DLD1 (cell line): ENCODE results near the gene FAM131C.
"Not testable (repeated sequence)": the region's sequence is repeated elsewhere in the genome, so short reads cannot be mapped to it uniquely, and the experiment has no call there.

Experiments
- in situ Hi-C: cut with HindIII; loops from 2 replicates; pipeline ENCODE4 v1.10.0; 2017; ENCODE audit warnings: low sequenced_read_pairs

Gene FAM131C

DNA sequence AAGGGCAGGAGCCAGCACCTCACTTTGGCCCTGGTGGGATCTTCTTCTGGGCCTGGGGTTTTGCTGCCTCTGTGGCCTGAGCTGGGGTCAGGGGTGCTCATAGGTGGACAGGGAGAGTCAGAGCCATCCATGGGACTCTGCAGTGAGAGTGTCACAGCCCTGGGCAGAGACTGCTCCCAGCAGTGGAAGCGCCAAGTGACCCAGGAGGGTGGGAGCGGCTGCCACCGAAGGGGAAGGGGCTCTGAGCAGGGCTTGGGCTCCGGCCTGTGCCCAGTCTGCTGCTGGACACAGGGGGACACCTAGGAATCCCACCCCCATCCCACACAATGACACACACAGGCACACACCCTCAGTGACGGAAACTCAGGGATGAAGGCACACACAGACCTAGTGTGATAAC lies 29.5 kb downstream of the FAM131C start:
- in situ Hi-C loops: no loop called here

DNA sequence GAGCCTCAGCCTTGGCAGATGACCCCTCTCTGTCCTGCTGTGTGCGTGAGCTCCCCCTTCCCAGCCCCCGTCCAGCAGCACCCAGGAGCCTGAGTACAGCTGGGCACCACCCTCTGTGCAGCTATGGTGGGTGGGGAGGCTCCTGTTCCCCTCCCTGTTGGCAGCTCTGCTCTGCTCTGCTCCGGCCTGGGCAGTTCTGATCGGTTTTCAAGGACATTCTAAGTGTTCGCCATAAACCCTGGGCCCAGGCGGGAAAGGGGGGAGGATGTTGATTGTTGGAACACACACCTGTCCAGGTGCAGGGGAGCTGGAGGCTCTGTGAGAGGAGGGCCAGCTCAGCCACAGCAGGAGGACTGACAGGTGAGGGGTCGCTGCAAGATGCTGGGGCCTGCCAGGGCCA lies 29.9 kb downstream of the FAM131C start, which contains the start of gene CLCNKB:
CLCNKB (plus strand) TSS at position 262 of the 400 bp plus-strand sequence. CDS start 711 bp downstream, outside the sequence.
- in situ Hi-C loops: no loop called here

DNA sequence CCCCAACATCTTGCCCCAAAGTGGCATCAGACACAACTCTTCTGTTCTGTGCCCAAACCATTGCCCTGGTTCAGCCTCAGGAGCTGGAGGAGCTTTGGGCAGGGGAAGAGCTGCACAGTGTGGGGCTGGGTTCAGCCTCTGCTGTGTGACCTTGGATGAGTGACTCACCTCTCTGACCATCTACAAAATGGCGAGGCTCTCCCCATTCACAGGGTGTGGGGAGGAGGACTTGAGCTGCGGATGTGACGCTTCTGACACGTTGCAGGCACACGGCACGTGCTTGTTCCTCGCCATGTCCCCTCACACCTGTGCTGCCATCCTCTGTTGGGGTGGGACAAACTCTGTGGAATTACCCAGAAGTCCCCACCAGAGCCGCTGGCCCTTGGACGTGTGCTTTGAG lies 30.8 kb downstream of the FAM131C start:
- in situ Hi-C loops: not testable (repeated sequence)

DNA sequence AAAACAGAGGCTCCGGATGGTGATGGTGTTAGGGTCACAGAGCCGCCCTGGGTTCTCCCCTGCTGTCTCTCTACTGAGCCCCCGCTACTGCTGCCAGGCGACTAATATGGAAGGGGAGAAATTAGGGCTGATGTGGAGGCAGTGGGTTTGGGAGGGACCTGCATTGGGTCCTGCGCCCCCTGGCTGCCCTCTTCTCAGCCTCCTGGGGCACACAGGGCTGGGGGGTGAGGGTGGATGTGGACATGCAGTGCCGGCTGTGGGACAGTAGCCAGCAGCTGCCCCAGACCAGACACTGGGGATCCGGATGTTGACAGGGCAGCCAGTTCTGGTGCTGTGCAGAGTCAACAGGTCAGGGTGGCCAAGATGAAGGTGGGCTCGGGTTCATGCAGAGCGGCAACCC lies 31.4 kb downstream of the FAM131C start:
- in situ Hi-C loops: no loop called here

DNA sequence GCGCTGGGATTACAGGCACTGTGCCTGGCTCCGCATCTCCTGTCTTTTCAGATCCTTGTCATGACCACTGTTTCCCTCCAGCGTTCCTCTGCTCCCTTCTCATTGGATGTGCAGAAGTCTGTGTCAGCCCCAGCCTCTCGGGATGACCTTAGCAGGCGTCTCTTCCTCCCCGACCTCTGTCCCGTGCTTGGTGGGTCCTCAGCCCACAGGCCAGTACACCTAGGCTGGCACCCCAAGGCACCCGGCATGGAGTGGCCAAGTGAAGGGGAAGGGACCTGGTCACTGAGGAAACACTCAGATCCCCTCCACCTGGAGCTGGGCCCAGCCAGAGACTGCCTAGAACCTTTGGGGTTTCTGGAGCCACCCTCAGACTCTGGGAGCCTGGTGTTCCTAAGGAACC lies 32.3 kb downstream of the FAM131C start:
- in situ Hi-C loops: no loop called here

DNA sequence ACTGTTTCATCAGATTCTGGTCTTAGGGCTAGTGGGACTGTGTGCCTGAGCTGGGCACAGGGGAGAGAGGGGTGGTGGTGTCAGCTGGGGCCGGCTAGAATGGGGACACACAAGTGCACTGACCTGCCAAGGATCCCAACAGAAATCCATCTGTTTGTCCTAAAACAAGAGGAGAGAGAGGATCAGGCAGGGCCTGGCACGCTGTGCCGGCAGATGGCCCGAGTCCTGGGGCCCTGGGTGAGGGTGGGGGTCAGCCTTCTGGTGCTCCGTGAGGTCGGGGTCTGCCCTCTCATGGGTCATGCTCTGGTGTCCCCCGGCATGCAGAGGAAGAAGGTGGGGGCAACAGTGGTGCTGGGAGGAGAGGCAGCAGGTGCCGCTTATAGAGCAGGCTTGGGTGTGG lies 33.6 kb downstream of the FAM131C start:
- in situ Hi-C loops: not testable (repeated sequence)

DNA sequence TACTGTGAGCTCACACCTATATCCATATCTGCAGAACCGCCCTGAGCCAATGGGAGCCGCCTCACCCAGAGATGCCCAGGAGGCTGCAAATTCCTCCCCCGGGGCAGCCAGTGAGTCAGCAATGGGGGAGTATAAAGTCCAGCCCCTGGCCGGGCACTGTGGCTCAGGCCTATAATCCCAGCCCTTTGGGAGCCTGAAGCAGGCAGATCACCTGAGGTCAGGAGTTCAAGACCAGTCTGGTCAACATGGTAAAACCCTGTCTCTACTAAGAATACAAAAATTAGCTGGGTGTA lies 34.9 kb downstream of the FAM131C start:
- in situ Hi-C loops: no loop called here

DNA sequence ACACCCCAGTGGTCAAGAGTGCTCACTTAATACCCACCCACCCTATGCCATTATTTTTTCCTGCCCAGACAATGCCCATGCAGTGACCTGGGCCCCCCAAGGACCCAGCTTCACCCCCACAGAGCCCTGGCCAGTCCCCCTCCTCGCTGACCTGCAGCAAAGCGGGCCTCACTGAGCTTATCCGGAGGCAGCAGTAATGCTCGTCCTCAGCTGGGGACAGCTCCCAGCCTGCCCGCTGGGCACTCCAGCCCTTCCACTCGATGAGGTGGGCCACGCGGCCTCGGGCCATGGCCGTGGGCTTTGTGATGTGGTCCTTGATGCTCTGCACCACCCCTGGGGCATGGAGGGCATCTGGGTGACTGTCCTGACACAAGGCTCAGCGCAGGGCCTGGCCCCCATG lies 37.0 kb downstream of the FAM131C start:
- in situ Hi-C loops: not testable (repeated sequence)

DNA sequence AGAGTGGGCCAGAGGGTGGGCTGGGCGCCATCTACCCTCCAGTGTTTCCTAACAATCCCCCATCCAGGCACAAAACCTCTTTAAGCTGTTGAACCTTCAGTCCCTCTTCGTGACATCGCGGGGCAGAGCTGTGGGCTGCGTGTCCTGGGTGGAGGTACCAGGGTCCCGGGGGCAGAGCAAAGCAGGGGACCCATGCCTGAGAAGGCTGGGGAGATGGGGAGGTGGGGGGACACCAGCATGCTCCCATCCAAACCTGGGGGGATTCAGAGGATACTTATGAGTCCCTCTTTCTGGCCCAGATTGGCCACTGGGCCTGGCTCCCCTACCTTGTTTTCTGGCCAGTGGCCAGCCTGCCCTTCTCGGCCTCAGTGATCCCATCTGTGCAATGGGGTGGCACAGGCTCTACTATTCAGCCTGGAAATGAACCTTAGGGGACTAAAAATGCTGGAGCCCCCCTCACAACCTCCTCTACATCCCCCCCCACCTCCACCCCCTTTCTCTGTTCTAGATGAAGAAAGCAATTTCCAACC lies 40.3 kb downstream of the FAM131C start:
- in situ Hi-C loops: not testable (repeated sequence)

DNA sequence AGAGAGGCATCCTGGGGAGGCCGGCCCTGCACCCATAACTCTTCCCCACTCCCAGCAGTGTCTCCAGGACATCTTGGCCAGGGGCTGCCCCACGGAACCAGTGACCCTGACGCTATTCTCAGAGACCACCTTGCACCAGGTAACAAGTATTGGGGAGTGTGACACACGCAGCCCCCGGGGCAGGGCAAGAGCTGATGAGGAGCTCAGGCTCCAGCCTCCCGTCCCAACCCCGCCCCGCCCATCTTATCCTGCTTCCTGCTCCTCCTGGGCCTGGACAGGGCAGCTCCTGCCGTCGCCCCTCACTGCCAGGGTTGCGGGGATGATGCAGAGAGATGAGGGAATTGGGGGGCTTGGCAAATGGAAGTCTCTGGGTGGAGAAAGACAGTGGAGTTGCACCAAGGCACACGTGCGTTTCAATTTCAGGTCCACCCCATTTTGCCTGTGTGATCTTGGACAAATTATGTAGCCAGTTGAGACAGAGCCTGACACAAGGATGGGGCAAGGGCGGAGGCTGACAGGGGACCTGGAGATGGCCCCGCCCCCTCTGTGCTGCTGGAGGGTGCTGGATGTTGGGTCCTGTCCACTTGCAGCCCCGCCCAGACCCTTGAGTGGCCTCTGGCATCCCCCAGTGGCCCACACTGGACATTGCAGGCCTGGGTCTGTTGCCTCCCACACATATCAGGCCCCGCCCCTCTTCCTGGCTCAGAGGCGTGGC lies 40.9 kb downstream of the FAM131C start:
- in situ Hi-C loops: no loop called here

DNA sequence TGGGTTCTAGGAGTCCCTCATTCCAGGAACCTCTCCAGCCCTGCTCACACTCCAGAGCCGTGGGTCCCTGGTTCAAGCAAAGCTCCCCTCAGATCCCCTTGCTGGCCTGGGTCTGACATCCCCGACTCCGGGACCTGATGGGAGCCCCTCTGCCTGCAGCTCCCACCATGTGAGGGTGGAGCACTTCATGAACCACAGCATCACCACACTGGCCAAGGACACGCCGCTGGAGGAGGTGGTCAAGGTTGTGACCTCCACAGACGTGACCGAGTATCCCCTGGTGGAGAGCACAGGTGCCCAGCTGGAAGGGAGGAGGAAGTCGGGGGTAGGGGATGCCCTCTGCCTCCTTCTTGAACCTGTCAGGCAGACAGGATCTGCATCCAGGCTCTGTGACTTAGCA lies 41.9 kb downstream of the FAM131C start:
- in situ Hi-C loops: no loop called here

DNA sequence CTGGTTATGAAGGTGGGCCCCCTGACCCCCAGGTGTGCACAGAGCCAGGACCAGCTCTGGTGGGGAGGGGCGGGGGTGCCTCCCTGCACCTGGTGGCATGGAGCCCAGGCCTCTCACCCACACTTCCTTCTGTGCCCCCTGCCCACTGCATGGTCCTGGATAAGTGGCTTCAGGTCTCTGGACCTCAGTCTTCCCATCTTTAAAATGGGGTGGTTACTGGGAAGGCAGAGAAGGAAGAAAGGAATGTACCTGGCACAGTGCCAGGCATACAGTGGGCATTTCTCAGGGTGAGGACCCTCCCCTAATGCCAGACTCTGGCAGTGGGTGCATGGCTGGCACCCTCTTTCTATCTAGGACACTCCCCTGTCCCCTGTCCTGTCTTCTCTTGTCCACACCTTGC lies 44.2 kb downstream of the FAM131C start:
- in situ Hi-C loops: no loop called here

DNA sequence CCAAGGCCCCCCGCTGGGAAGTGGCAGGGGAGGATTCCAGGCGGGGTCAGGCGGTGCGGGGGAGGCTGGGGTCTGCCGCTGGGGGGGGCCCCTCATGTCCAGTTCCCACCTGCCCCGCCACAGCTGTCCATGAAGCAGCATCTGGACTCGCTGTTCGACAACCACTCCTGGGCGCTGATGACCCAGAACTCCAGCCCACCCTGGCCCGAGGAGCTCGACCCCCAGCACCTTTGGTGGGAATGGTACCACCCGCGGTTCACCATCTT lies 44.5 kb downstream of the FAM131C start:
- in situ Hi-C loops: not testable (repeated sequence)

DNA sequence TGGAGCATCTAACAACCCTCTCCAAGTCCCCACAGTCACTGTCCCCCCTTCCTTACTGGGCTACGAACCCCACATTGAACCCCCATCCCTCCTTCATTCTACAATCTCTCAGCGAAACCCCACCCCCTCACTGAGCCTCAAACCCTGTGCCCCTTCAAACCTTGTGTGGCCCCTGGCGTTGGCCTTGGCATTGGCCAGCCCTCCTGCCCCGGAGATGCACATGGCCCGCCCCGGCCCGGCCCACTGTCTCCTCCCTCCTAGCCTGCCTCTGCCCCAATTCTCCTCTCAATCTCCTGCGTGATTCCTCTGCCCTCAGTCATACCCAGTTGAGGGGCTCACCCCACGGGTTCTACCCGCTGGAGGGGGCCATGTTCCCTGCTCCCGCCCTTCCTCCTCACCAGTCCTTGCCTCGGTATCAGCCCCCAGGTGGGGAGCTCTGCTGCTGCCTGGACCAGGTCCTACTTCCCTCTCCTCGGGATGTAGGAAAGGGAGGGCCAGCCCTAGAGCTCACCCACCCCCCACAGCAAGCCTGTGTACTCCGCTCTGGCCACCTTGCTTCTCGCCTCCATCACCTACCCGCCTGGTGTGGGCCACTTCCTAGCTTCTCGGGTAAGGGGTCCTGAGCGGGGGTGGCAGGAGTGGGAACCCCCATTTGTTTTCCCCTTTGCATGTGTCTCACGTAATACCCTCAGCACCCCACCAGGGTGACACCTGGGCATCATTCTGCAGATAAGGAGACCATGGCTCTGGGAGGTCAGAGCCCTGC lies 45.0 kb downstream of the FAM131C start:
- in situ Hi-C loops: no loop called here

DNA sequence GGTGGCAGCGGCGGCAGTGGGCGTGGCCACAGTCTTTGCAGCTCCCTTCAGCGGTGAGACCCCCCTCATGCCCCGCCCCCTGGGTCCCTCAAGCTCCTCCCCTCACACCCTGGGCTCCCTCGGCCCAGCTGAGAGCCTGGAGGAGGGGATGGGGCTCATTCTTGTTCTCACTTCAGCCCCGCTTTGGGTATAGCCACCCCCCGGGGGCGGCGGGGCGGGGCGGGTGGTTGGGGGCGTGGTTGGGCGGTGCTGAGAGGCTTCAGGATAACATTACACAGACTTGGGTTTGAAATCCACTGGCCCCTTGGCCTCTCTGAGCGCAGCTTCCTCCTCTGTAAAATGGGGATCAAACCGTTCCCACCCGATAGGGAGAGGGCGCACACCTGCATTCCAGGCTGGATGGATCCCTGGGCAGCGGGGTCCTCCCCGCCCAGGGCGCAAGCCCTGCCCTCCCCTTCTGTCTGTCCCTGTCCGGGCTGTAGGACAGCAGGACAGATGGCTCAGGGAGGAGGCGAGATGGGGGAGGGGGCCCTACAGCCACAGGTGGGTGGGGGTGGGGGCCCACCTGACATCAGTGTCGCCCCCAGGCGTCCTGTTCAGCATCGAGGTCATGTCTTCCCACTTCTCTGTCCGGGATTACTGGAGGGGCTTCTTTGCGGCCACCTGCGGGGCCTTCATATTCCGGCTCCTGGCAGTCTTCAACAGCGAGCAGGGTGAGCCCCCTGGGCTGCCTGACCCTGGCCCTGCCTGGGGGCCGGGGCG lies 46.5 kb downstream of the FAM131C start:
- in situ Hi-C loops: no loop called here

DNA sequence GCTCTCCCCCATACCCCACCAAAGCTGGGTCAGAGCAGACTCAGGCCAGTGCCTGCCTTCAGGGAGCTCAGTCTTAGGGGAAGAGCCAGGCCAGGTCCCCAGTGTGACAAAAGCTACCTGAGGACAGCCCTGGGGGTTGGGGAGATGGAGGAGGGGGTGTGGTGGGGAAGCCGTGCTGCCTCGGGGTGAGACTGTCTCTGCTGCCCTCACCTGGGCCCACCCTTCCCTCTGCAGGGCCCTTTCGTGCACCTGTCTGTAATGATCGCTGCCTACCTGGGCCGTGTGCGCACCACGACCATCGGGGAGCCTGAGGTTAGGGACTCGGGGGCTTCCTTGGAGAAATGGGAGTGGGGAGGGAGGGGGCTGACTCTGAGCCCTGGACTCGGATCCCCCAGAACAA lies 47.1 kb downstream of the FAM131C start:
- in situ Hi-C loops: not testable (repeated sequence)

DNA sequence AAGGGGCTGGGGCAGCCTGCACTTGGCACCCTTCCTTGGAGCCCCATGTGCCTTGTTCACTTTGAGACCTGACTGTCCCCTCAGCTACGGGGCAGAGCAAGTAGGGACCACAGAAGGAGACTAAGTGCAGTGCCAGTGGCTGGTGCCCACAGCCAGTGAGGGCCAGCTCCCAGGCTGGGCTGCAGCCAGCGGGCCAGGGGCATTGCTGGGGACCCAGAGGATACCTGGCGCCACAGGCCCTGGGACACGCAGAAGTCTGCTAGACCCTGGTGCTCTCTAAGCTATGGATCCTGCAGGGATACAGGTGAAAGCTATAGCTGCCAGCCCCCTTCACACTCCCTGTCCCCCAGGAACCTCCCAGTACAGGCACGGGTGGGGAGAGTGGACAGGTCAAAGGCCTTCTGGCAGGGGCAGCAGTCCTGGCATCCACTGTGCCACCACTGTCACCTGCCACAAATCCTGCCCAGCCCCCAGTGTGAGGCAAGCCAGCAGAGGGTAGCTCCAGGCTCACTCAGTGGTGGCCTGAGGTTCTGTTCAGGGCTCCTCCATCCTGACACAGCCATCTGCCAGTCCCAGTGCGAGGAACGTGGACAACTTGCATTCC lies 50.3 kb downstream of the FAM131C start:
- in situ Hi-C loops: no loop called here

DNA sequence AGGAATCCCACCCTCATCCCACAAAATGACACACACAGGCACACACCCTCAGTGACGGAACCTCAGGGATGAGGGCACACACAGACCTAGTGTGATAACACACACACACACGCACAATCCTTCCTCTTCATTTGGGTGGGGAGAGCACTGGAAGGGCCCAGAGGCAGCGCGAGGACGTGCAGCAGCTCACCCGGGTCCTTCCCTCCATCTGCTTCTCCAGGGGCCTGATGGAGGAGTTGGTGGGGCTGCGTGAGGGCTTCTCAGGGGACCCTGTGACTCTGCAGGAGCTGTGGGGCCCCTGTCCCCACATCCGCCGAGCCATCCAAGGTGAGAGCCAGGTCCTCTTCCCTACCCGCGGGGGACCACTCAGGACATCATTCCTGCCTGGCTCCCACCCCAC lies 51.1 kb downstream of the FAM131C start:
- in situ Hi-C loops: no loop called here

DNA sequence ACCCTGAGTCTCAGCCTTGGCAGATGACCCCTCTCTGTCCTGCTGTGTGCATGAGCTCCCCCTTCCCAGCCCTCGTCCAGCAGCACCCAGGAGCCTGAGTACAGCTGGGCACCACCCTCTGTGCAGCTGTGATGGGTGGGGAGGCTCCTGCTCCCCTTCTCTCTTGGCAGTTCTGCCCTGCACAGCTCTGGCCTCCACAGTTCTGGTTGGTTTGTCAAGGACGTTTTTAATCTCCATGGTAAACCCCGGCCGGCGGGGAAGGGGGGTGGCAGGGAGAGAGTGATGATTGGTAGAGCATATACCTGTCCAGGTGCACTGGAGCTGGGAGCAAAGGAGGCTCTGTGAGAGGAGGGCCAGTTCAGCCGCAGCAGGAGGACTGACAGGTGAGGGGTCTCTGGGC lies 51.8 kb downstream of the FAM131C start, which contains the start of gene CLCNKA:
CLCNKA (plus strand) TSS at position 356 of the 400 bp plus-strand sequence. CDS start 584 bp downstream, outside the sequence.
- in situ Hi-C loops: no loop called here

DNA sequence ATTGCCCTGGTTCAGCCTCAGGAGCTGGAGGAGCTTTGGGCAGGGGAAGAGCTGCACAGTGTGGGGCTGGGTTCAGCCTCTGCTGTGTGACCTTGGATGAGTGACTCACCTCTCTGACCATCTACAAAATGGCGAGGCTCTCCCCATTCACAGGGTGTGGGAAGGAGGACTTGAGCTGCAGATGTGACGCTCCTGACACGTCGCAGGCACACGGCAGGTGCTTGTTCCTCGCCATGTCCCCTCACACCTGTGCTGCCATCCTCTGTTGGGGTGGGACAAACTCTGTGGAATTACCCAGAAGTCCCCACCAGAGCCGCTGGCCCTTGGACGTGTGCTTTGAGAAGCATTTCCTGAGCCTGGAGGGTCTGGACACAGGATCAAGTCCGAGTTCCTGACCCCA lies 52.6 kb downstream of the FAM131C start:
- in situ Hi-C loops: not testable (repeated sequence)

DNA sequence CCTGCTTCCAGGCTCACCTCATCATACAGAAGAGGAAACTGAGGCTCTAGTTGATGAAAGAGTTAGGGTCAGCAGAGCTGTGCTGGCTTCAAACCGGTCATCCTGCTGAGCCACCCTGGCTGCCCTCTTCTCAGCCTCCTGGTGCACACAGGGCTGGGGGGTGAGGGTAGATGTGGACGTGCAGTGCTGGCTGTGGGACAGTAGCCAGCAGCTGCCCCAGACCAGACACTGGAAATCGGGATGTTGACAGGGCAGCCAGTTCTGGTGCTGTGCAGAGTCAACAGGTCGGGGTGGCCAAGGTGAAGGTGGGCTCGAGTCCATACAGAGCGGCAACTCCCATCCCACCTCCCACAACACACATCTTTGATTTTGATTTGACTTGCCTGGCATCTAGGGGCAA lies 53.1 kb downstream of the FAM131C start:
- in situ Hi-C loops: no loop called here
